SK-N-SH (cell line): ENCODE measurements around the gene SUN2. TPM values are rescaled to one million over a fixed set of nuclear protein-coding genes. Genes with fewer than 3 reads are reported as not detected.
A peak's percentile ranks its signal among the peaks of the same experiment; 100 is the strongest.

ENCODE experiments used
- CTCF ChIA-PET: fragments of 300-600, 350-600 bp; formaldehyde crosslinking; extraction: SDS; loops from one replicate; lab custom pipeline; 2021; lab: Yijun Ruan, JAX
- POLR2A ChIA-PET: fragments of 350-600 bp; sonication (Branson Sonifier 250); formaldehyde crosslinking; extraction: SDS; loops from one replicate; lab custom pipeline; 2020; ENCODE audit warnings: antibody characterized with exemption, inconsistent platforms; lab: Yijun Ruan, JAX
- DNase-seq: peaks from one replicate; pipeline ENCODE4 v3.0.0; 2012
- H2AFZ ChIP-seq: fragments of 200-600 bp; sonication (generic); 2 replicates; pipeline ENCODE4 v1.8.1; 2016; ENCODE audit warnings: antibody characterized with exemption, mild to moderate bottlenecking, low read depth
- H3F3A ChIP-seq: fragments of 200-600 bp; sonication (generic); replicated peaks from 2 replicates; pipeline ENCODE3; 2016; ENCODE audit warnings: antibody characterized with exemption, mild to moderate bottlenecking; ENCODE audit not compliant: insufficient read depth
- H3K27ac ChIP-seq, 2 experiments: fragments of 200-500 bp in 1 of 2; fragments of 200-600 bp in 1 of 2; sonication (Bioruptor generic) in 1 of 2; sonication (generic), shearing (Covaris generic) in 1 of 2; 2 replicates each; pipeline versions ENCODE4 v1.5.1 to v1.6.1; 2014 to 2016; ENCODE audit warnings: low read depth in 2 of 2, inconsistent platforms in 1 of 2, low read length in 1 of 2, mild to moderate bottlenecking in 1 of 2, mixed read lengths in 1 of 2
- H3K27me3 ChIP-seq: fragments of 200-600 bp; sonication (generic), shearing (Covaris generic); 2 replicates; pipeline ENCODE4 v1.6.1; 2016; ENCODE audit warnings: mixed run types; ENCODE audit not compliant: insufficient read depth
- H3K36me3 ChIP-seq, 2 experiments: fragments of 200-500 bp in 1 of 2; fragments of 200-600 bp in 1 of 2; sonication (Bioruptor generic) in 1 of 2; sonication (generic) in 1 of 2; replicated peaks in 1 of 2; 2 replicates each; pipeline versions ENCODE3 to v1.5.1; 2014 to 2016; ENCODE audit warnings: low read length in 1 of 2, mild to moderate bottlenecking in 1 of 2; ENCODE audit not compliant: insufficient read depth in 2 of 2, control insufficient read depth in 1 of 2
- H3K4me1 ChIP-seq, 2 experiments: fragments of 200-500 bp in 1 of 2; fragments of 200-600 bp in 1 of 2; sonication (Bioruptor generic) in 1 of 2; sonication (generic), shearing (Covaris generic) in 1 of 2; 2 replicates each; pipeline versions ENCODE4 v1.5.1 to v1.6.1; 2014 to 2016; ENCODE audit warnings: low read depth in 1 of 2, low read length in 1 of 2, mixed run types in 1 of 2; ENCODE audit not compliant: insufficient read depth in 2 of 2, control insufficient read depth in 1 of 2
- H3K4me2 ChIP-seq: fragments of 200-600 bp; sonication (generic), shearing (Covaris generic); 2 replicates; pipeline ENCODE4 v1.6.1; 2017; ENCODE audit warnings: mixed run types
- H3K4me3 ChIP-seq, 2 experiments: fragments of 200-500 bp in 1 of 2; fragments of 200-600 bp in 1 of 2; sonication (Bioruptor generic) in 1 of 2; sonication (generic), shearing (Covaris generic) in 1 of 2; 2 replicates each; pipeline versions ENCODE4 v1.5.1 to v1.8.1; 2014 to 2016; ENCODE audit warnings: low read depth in 2 of 2, inconsistent platforms in 1 of 2, low read length in 1 of 2, mild to moderate bottlenecking in 1 of 2, mixed read lengths in 1 of 2, moderate library complexity in 1 of 2
- H3K79me2 ChIP-seq: fragments of 200-600 bp; sonication (generic); 2 replicates; pipeline ENCODE4 v1.8.1; 2017; ENCODE audit warnings: mild to moderate bottlenecking; ENCODE audit not compliant: insufficient read depth
- H3K9ac ChIP-seq: fragments of 200-600 bp; sonication (generic); 2 replicates; pipeline ENCODE4 v1.6.1; 2017; ENCODE audit warnings: mixed run types
- H3K9me2 ChIP-seq: fragments of 200-600 bp; sonication (generic); 2 replicates; pipeline ENCODE4 v1.6.1; 2017; ENCODE audit warnings: mixed run types
- H3K9me3 ChIP-seq: fragments of 200-600 bp; sonication (generic); 2 replicates; pipeline ENCODE4 v1.6.1; 2017; ENCODE audit warnings: mixed run types, mild to moderate bottlenecking, moderate library complexity
- H4K20me1 ChIP-seq: fragments of 200-600 bp; sonication (generic); 2 replicates; pipeline ENCODE4 v1.6.1; 2017; ENCODE audit warnings: mild to moderate bottlenecking, mixed run types; ENCODE audit not compliant: insufficient read depth
- FOSL2 ChIP-seq: IDR thresholded peaks from 2 replicates; pipeline ENCODE4 v1.4.0; 2012; ENCODE audit warnings: low read depth, mild to moderate bottlenecking, moderate library complexity, borderline replicate concordance
- IRF3 ChIP-seq: fragments of 150-350 bp; IDR thresholded peaks from 2 replicates; pipeline ENCODE4 v1.6.1; 2016; ENCODE audit warnings: mild to moderate bottlenecking, low read depth, low read length
- MAX ChIP-seq: IDR thresholded peaks from 2 replicates; pipeline ENCODE4 v1.4.0; 2012; ENCODE audit warnings: low read depth
- MEF2A ChIP-seq: IDR thresholded peaks from 2 replicates; pipeline ENCODE4 v1.4.0; 2012; ENCODE audit warnings: low read depth, borderline replicate concordance
- MXI1 ChIP-seq: IDR thresholded peaks from 2 replicates; pipeline ENCODE4 v1.6.1; 2012; ENCODE audit warnings: mild to moderate bottlenecking, low read depth, low read length, improper control_type of control experiment
- NFIC ChIP-seq: IDR thresholded peaks from 2 replicates; pipeline ENCODE4 v1.4.0; 2012; ENCODE audit warnings: borderline replicate concordance
- REST ChIP-seq: IDR thresholded peaks from 2 replicates; pipeline ENCODE4 v1.6.1; 2012; ENCODE audit warnings: mild to moderate bottlenecking, low read depth, low read length, moderate library complexity
- SIN3A ChIP-seq: IDR thresholded peaks from 2 replicates; pipeline ENCODE4 v1.6.1; 2012; ENCODE audit warnings: low read depth, mild to moderate bottlenecking, low read length, moderate library complexity, borderline replicate concordance
- USF2 ChIP-seq: fragments of 150-350 bp; IDR thresholded peaks from 2 replicates; pipeline ENCODE4 v1.6.1; 2017; ENCODE audit warnings: antibody characterized with exemption, low read length, low read depth, borderline replicate concordance
- WGBS: methylation state at CpG from one replicate; pipeline ENCODE4 v1.1.6; 2017; ENCODE audit warnings: low lambda C conversion rate; 5-methylcytosine and 5-hydroxymethylcytosine counted together
- polyA plus RNA-seq, 3 experiments: library from polyadenylated mRNA; depleted of rRNA; stranded (reverse); fragments of >200 nt; gene quantifications; 2 replicates each; pipeline ENCODE4 v1.2.3, GENCODE V29; 2012

Gene SUN2
- polyA plus RNA-seq, 1 of the 3 experiments (the other 2 are of a cell fraction), result 10.2 TPM

- Histone ChIP-seq H3K9me2 (no peaks in the 10 kb centered on the region), H3K4me2 (peak overlapping the region; percentile 74), H3K27me3 (no peaks in the 10 kb centered on the region), H4K20me1 (no peaks in the 10 kb centered on the region), H3K9ac (peak overlapping the region; percentile 69), H2AFZ (0 out of 2 replicates have a peak overlapping the region, but pooled peaks have one; percentile 35), H3K4me3 (peak overlapping the region; percentile 63 to 66), H3K9me3 (no peaks in the 10 kb centered on the region), H3K36me3 (no peaks in the 10 kb centered on the region), H3F3A (no peaks in the 10 kb centered on the region), H3K79me2 (peaks cover 5% of the 10 kb centered on the region; the same call in 1 of the 2 replicates), H3K4me1 (peaks cover 9 to 14% of the 10 kb centered on the region in 2 experiments; a peak in 3 of 4 replicates), H3K27ac (no peak overlapping the region)
- TF ChIP-seq REST, result no peak
- no peak for TF ChIP-seq SIN3A
- no peak for DNase-seq
- POLR2A ChIA-PET, result no interaction called here
- CTCF ChIA-PET, result no interaction called here
- 25% methylated on average over 5 of the region's 9 CpGs for WGBS
These were observed 37.5 kb upstream of the SUN2 start for GRCh38 chr22:38793317-38793716.

- no peak for DNase-seq
- TF ChIP-seq FOSL2 (no peak), USF2 (no peak)
- 54% methylated on average over 4 of the region's 4 CpGs for WGBS
- Histone ChIP-seq H3K4me3 (peak overlapping the region; percentile 63 to 66), H3K9ac (no peak overlapping the region), H3K9me2 (no peaks in the 10 kb centered on the region), H3K9me3 (no peaks in the 10 kb centered on the region), H3K27me3 (no peaks in the 10 kb centered on the region), H3F3A (peaks cover 3% of the 10 kb centered on the region), H2AFZ (no peak overlapping the region), H3K4me1 (peaks cover 14 to 17% of the 10 kb centered on the region in 2 experiments; a peak in 3 of 4 replicates), H3K79me2 (peaks cover 5% of the 10 kb centered on the region; the same call in 1 of the 2 replicates), H4K20me1 (no peaks in the 10 kb centered on the region), H3K36me3 (no peaks in the 10 kb centered on the region), H3K4me2 (peak overlapping the region; percentile 74), H3K27ac (no peak overlapping the region)
- ChIA-PET POLR2A (no interaction called here), CTCF (interaction anchor here (1.3 kb wide), 1 partner anchor 24 kb away, joined by 4 read pairs; no protein-coding TSS in a partner anchor)
These were observed 37.0 kb upstream of the SUN2 start for GRCh38 chr22:38792833-38793232.

GRCh38 chr22:38789606-38790005 is 33.8 kb upstream of the SUN2 start:
- Histone ChIP-seq H3F3A (peaks cover 3% of the 10 kb centered on the region), H4K20me1 (no peaks in the 10 kb centered on the region), H3K27ac (peak overlapping the region in 1 of 2 experiments; percentile 87; a peak in 2 of 4 replicates), H3K79me2 (peaks cover 5% of the 10 kb centered on the region; the same call in 1 of the 2 replicates), H3K9me3 (no peaks in the 10 kb centered on the region), H2AFZ (no peak overlapping the region), H3K4me3 (no peak overlapping the region), H3K9ac (no peak overlapping the region), H3K36me3 (no peaks in the 10 kb centered on the region), H3K9me2 (no peaks in the 10 kb centered on the region), H3K4me1 (peaks cover 14 to 35% of the 10 kb centered on the region in 2 experiments; a peak in 3 of 4 replicates), H3K27me3 (no peaks in the 10 kb centered on the region), H3K4me2 (no peak overlapping the region)
- CTCF ChIA-PET, result interaction anchor here (1.3 to 1.4 kb wide), 2 partner anchors 20 to 24 kb away, joined by 3 to 4 read pairs; no protein-coding TSS in a partner anchor
- DNase-seq, result no peak
- POLR2A ChIA-PET, result no interaction called here
- 96% methylated on average over 4 of the region's 4 CpGs for WGBS
- TF ChIP-seq FOSL2 (no peak), MAX (no peak), MEF2A (no peak), NFIC (no peak), IRF3 (no peak), MXI1 (no peak), REST (no peak)
